Epithelial cell of prostate (primary cell): Measurements from ENCODE around the gene CTNNBL1.

ENCODE experiments used
- DNase-seq: peaks from one replicate; pipeline ENCODE4 v3.0.0-alpha.2; 2011; ENCODE audit warnings: low read depth, low spot score
- H3K27ac ChIP-seq: fragments of 450-650 bp; 2 replicates; pipeline ENCODE4 v1.5.1; 2017; ENCODE audit warnings: mild to moderate bottlenecking

CTNNBL1 gene

GRCh38 chr20:37907677-37908401 is 214.0 kb downstream of the CTNNBL1 start:
- DNase-seq, result no peak
- no peak overlapping the region for H3K27ac ChIP-seq

DNA sequence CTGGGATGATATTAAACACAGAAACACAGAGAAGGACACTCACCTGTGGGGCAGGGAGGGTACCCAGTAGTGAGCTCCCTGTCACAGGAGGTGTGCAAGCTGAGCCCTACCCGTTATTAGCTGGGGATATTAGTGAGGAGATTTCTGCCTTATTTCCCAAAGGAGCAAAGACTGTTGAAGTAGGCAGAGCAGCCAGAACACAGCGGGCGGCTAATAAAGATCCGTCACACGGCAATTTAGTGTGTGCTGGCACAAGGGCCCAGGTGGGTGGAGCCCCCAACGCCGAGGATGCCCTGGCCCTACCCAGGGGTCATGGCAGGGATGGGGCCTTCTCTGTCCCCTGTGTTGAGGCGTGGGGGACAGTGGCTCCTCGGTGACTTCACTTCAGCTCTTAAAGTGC is 217.4 kb downstream of the CTNNBL1 start:
- H3K27ac ChIP-seq, result no peak overlapping the region

DNA sequence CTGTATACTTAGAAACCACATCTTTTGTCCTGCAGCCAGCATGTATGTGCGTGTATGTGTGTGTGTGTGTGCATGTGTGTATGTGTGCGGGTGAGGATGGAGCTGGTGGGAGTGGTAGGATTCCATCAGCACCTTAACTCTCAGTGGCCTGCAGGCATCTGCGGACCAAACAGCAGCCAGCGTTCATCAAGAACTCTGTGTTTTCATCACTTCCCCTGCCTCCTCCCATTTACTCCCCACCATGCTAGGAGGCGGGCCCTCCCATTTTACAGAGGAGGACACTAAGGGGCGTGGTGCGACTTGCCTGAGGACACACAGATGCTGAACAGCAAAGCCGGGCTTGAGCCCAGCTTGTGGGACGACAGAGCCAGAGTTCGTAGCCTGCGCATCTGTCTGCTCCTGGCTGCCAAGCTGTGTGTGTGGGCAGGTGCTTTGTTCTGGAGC is 218.0 kb downstream of the CTNNBL1 start:
- no peak overlapping the region for H3K27ac ChIP-seq
- no peak for DNase-seq

More for the DNA sequence above, 217.4 kb downstream of the CTNNBL1 start:
- no peak for DNase-seq

DNA sequence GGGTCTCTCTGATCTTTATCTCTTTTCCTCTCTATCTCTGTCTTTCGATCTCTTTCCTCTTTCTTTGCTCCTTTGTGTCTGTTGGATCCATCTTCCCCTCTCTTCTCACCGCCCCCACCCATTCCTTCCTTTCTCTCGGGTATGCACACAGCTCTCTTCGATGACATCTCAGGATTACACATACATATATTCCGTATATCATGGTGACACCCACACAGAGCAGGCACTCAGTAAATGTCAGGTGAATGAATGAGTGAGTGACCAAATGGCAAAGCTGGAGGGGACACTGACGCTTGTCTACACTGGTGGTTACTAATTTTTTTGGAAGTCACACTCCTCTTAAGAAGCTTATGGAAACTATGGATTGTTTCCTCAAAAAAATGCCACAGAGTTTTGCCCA is 219.0 kb downstream of the CTNNBL1 start:
- no peak overlapping the region for H3K27ac ChIP-seq
- DNase-seq, result no peak

DNA sequence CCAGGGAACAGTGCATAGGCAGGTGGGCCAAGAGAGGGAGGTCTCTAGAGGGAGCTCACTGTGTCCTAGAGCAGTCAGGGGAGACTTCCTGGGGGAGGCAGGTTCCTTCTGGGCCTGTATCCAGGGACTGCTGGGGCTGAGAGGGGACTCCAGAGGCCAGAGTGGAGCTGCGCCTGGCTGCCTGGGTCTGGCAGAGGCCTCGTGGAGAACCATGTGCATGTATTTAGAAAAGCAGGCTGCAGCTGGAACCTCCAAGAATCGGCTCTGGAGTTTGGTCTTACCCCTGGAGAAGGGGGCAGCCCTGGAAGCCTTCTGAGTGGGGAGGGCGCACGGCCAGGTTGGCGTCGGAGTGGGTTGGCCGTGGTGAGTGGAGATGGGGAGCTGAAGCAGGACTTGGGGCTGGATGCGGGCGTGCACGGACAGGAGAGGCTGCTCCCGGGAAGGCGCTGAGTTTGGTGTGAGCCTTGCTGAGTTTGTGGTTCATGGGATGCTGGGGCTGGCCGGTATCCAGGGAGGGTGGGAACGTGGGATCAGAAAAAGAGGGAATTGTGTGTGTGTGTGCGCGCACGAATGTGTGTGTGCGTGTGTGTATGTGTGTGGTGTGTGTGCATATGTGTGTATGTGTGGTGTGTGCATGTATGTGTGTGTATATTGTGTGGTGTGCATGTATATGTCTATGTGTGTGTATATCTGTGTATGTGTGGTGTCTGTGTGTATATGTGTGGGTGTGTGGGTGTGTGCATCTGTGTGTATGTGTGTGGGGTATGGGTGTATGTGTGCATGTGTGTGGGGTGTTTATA is 219.9 kb downstream of the CTNNBL1 start:
- no peak overlapping the region for H3K27ac ChIP-seq
- no peak for DNase-seq

- H3K27ac ChIP-seq, result no peak overlapping the region
- no peak for DNase-seq
Measured at GRCh38 chr20:37914367-37914671, 220.5 kb downstream of the CTNNBL1 start.

GRCh38 chr20:37914672-37915433 is 221.0 kb downstream of the CTNNBL1 start:
- DNase-seq, result no peak
- no peak overlapping the region for H3K27ac ChIP-seq

DNA sequence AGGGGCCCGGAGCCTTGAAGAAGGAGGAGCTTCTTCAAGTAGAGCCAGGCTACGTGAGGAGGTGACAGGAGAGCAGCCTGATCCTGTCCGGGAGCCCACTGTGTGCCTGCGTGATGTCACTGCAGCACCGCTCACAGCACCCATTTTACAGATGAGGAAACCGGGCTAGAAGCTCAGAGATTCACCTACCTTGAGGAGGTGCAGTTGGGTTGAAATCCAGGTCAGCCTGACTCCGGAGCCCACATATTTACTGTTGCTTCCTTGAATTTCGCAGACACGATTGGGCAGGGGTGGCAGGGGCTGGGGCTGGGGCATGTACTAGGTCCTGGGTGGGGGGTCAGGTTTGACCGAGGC is 221.6 kb downstream of the CTNNBL1 start:
- H3K27ac ChIP-seq, result no peak overlapping the region
- no peak for DNase-seq

GRCh38 chr20:37915800-37916570 is 222.2 kb downstream of the CTNNBL1 start:
- no peak overlapping the region for H3K27ac ChIP-seq
- no peak for DNase-seq

GRCh38 chr20:37917461-37917860 is 223.6 kb downstream of the CTNNBL1 start:
- no peak overlapping the region for H3K27ac ChIP-seq
- no peak for DNase-seq

- DNase-seq, result no peak
Measured at GRCh38 chr20:37918035-37918434, 224.2 kb downstream of the CTNNBL1 start.

DNA sequence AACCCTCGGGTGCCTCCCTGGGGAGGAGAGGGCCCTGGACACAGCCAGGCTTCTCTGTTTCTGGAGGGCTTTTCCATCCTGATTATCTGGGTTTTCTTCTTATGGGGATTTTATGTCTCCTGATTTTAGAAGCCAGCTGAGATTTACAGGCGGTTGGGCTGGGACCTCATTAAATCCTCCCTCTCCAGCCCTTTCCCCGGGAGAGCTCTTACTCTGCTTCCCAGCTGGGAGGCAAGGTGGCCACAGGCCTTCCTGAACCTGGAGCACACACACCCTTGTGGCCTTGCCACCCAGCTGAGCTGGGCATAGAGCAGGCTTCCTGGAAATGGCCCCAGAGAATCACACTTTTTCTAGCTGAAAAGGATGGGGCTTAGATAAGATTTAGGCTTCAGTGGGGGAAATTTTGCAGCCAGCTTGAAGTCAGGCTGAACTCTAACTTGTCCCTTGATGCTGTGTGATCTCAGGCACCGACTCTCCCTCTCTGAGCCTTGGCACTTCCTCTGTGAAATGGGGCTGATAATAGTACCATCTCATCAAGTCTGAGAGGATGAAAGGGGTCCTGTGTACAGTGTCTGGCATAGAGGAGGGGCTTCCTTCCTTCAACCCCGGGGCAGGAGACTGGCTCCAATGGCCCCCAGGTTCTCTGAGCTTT is 225.7 kb downstream of the CTNNBL1 start:
- H3K27ac ChIP-seq, result no peak overlapping the region
- no peak for DNase-seq

More at GRCh38 chr20:37918035-37918434, 224.2 kb downstream of the CTNNBL1 start:
- H3K27ac ChIP-seq, result no peak overlapping the region

DNA sequence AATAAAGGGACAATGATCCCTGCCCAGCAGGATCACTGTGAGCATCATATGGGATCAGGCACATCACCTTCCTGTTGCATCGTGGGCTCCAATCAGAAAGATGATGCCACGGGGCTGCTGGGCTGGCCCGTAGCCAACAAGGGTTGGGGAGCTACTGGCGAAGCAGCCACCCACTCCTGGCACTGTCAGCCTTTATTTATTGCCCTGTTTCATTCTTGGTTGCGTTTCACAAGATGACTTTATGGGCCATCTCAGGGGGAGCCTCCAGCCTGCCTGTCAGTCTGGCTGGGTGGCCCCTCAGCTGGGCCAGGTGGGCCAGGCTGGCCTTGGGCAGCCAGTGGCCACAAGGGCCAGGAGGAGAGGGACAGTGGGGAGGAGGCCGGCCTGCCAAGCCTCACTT is 226.4 kb downstream of the CTNNBL1 start:
- no peak overlapping the region for H3K27ac ChIP-seq
- DNase-seq, result no peak

DNA sequence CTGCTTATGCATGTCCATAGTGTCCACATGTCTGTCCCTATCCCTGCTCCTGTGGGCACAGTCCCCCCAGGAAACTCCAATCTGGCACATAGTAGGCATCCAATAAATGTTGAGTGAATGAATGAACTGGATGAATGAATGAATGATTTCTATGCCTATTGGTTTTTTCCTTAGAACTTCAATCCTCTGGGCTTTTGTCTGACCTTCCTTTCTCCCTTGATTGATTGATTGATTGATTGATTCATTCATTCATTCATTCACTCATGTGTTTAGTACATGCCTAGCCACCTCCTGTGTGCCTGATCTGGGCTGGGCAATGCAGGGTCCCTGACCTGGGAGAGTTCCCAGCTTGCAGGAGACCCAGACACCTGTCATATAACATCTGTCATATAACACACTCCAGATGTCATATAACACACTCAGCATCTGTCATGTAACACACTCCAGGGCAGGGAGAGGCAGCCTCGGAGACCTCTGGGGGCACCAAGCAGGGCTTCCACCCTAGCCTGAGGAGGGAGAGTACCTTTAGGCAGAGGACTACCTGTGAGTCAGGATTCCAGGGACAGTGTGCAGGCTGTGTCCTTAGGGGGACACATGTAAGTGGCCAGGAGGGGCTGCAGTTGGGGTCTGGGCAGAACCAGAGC is 227.0 kb downstream of the CTNNBL1 start:
- no peak for DNase-seq
- H3K27ac ChIP-seq, result no peak overlapping the region

DNA sequence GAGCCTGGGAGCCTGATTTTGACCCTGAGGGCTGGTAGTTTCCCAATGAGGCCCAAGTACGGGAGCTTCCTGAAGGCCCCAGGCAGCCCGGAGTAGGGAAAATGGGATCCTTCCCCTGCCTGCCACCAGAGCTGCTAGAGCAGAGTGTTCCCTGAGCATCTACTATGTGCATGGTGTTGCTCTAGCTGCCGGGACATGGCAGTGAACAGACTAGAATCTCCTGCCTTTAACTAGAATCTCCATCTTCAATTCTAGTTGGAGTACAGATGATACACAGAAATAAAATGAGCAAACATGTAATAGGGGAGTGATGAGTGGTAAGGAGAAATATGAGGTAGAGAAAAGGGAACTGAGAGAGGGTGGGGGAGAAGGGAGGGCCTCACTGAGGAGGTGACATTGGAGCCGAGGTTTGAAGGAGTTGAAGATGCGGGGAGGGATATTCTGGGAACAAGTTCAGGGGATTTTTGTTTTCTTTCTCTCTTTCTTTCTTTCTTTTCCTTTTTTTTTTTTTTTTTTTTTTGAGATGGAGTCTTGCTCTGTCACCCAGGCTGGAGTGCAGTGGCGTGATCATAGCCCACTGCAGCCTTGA is 227.6 kb downstream of the CTNNBL1 start:
- no peak overlapping the region for H3K27ac ChIP-seq
- DNase-seq, result no peak
